Measurements from ENCODE around the gene DNAJC25. TPM values are rescaled to one million over a fixed set of nuclear protein-coding genes. Genes with fewer than 3 reads are reported as not detected.

Gene DNAJC25
- polyA plus RNA-seq, 3 donors, result 1.1 to 6.0 (median 1.6) TPM

DNA sequence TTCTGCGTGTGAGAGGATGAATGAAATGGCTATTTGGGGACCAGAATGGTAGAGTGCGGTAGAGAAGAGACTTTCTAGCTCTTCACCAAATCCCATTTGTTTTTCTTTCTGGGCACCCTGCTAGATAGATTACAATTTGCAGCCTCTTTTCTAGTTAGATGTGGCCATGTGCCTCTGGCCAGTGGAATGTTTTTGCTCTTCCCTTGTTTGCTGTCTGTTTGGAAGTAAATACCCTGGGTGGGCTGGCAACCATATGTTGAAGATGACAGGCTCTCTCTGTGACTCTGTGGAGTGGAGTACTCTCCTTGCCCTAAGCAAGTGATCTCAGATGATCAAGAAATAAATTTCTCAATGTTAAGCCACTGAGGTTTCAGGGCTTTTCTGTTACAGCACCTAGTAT is 43.2 kb downstream of the DNAJC25 start:
- Mint-ChIP-seq H3K4me3 (no peak overlapping the region), H3K36me3 (peaks cover 30 to 48% of the 10 kb centered on the region in 2 donors), H3K27ac (no peak overlapping the region), H3K4me1 (no peaks in the 10 kb centered on the region), H3K9me3 (peaks cover 0 to 1% (median 0%) of the 10 kb centered on the region in 7 donors), H3K27me3 (ENCODE audit: low read depth in 3 of 3) (peaks cover 0 to 2% (median 0%) of the 10 kb centered on the region in 3 donors)
- no peak for TF ChIP-seq CTCF (IDR thresholded peaks at IDR 0.05)
- Histone ChIP-seq H3K9ac (ENCODE audit: insufficient read depth, low read length, poor library complexity, severe bottlenecking) (no peak overlapping the region), H4K20me1 (ENCODE audit: insufficient read depth, low read length) (peaks cover 3% of the 10 kb centered on the region), H3K4me1 (ENCODE audit: control insufficient read depth in 1 of 2, insufficient read depth in 2 of 2, low read length in 2 of 2) (no peaks in the 10 kb centered on the region), H3K9me3 (replicated peaks in 1 of 2; ENCODE audit: control insufficient read depth in 1 of 2, insufficient read depth in 1 of 2, low read length in 2 of 2) (no peaks in the 10 kb centered on the region), H3K27ac (ENCODE audit: low read depth in 1 of 2, low read length in 2 of 2) (no peak overlapping the region), H3K4me3 (replicated peaks in 1 of 3; ENCODE audit: low read depth in 2 of 3, low read length in 3 of 3) (no peak overlapping the region), H3K27me3 (ENCODE audit: control insufficient read depth in 2 of 2, insufficient read depth in 2 of 2, low read length in 2 of 2) (no peaks in the 10 kb centered on the region), H3K4me2 (replicated peaks; ENCODE audit: extremely low read depth, low read length, poor library complexity, severe bottlenecking) (no peak overlapping the region), H3K79me2 (ENCODE audit: insufficient read depth, low read length) (no peaks in the 10 kb centered on the region), H2AFZ (ENCODE audit: insufficient read depth, low read depth, low read length, poor library complexity, severe bottlenecking) (no peak overlapping the region), H3K36me3 (replicated peaks in 1 of 2; ENCODE audit: control insufficient read depth in 1 of 2, insufficient read depth in 2 of 2, low read length in 2 of 2) (peaks cover 16 to 34% of the 10 kb centered on the region in 2 donors)
- WGBS (ENCODE audit: insufficient coverage), result no CpG with 5 or more reads among the region's 2 CpGs
- no peak for DNase-seq
- intact Hi-C loops (cut with micrococcal nuclease), result no loop called here

- Histone ChIP-seq H3K27me3 (ENCODE audit: control insufficient read depth in 2 of 2, insufficient read depth in 2 of 2, low read length in 2 of 2) (no peaks in the 10 kb centered on the region), H3K27ac (ENCODE audit: low read depth in 1 of 2, low read length in 2 of 2) (no peak overlapping the region), H3K4me1 (ENCODE audit: control insufficient read depth in 1 of 2, insufficient read depth in 2 of 2, low read length in 2 of 2) (no peaks in the 10 kb centered on the region), H4K20me1 (ENCODE audit: insufficient read depth, low read length) (peaks cover 3% of the 10 kb centered on the region), H3K4me2 (replicated peaks; ENCODE audit: extremely low read depth, low read length, poor library complexity, severe bottlenecking) (no peak overlapping the region), H3K79me2 (ENCODE audit: insufficient read depth, low read length) (no peaks in the 10 kb centered on the region), H3K9me3 (replicated peaks in 1 of 2; ENCODE audit: control insufficient read depth in 1 of 2, insufficient read depth in 1 of 2, low read length in 2 of 2) (no peaks in the 10 kb centered on the region), H3K4me3 (replicated peaks in 1 of 3; ENCODE audit: low read depth in 2 of 3, low read length in 3 of 3) (no peak overlapping the region), H3K36me3 (replicated peaks in 1 of 2; ENCODE audit: control insufficient read depth in 1 of 2, insufficient read depth in 2 of 2, low read length in 2 of 2) (peaks cover 12 to 33% of the 10 kb centered on the region in 2 donors), H3K9ac (ENCODE audit: insufficient read depth, low read length, poor library complexity, severe bottlenecking) (no peak overlapping the region), H2AFZ (ENCODE audit: insufficient read depth, low read depth, low read length, poor library complexity, severe bottlenecking) (no peak overlapping the region)
- Mint-ChIP-seq H3K9me3 (peaks cover 0 to 4% (median 0%) of the 10 kb centered on the region in 7 donors), H3K27me3 (ENCODE audit: low read depth in 3 of 3) (peaks cover 0 to 2% (median 0%) of the 10 kb centered on the region in 3 donors), H3K27ac (no peak overlapping the region), H3K36me3 (peaks cover 18 to 41% of the 10 kb centered on the region in 2 donors), H3K4me1 (no peaks in the 10 kb centered on the region), H3K4me3 (no peak overlapping the region)
- DNase-seq, result no peak
- no CpG with 5 or more reads among the region's 3 CpGs for WGBS (ENCODE audit: insufficient coverage)
- intact Hi-C loops (cut with micrococcal nuclease), result no loop called here
- no peak for TF ChIP-seq CTCF (IDR thresholded peaks at IDR 0.05)
These were observed 45.0 kb downstream of the DNAJC25 start for GRCh38 chr9:111676116-111676515.

All from CD14-positive monocyte (primary cell).